NCI-H226 (cell line): Measurements from ENCODE around the gene ARPC1B.
"Not testable (repeated sequence)": the region's sequence is repeated elsewhere in the genome, so short reads cannot be mapped to it uniquely, and the experiment has no call there.

Experiments
- DNase-seq: peaks from one replicate; pipeline ENCODE4 v3.0.0-alpha.2; 2015

Gene ARPC1B

DNA sequence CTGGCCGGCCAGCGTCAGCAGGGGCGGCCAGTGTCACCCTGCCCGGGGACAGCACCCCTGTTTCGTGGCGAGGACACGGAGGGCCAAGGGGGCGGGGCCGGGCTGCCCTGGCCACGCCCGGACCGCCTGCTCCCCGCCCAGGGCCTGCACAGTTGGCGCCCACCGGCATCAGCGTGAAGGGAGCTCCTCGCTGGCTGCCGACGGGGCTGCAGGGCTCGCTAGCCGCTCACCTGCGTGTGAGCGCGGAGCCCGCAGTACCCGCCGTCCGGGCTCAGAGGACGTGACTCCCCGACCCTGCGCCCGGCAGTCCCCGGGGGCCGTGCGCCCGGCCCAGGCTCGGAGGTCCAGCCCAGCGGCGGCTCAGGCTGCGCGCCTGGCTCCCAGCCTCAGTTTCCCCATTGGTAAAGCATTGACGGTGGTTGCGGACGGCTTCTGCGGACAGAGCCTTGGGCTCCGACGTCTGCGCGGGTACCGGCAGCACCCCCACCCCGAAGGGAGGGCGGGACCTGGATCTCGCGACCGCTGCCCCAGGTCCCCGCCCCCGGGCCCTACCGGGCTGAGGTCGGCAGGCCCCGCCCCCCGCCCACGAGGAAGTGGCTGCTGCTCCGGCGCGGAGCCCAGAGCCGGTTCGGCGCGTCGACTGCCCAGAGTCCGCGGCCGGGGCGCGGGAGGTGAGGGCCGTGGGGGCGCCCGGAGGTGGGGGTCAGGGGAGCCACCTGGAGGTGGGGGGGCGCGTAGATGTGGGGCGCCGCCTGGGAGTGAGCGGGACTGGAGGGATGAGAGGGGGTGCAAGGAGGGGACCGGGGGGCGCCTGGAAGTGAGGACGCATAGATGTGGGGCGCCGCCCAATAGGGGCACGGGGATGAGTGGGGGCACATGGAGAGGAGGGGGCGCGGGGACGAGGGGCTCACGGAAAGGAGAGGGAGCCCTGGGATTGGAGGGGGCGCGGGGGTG is at the start of gene ARPC1B:
Gene ARPC1B (plus strand): TSS at position 620 of the 954 bp plus-strand sequence. CDS start 10,985 bp downstream, outside the sequence.
- peak; percentile 77 for DNase-seq

GRCh38 chr7:99325001-99325493 is 49.5 kb upstream of the ARPC1B start:
- DNase-seq, result no peak

DNA sequence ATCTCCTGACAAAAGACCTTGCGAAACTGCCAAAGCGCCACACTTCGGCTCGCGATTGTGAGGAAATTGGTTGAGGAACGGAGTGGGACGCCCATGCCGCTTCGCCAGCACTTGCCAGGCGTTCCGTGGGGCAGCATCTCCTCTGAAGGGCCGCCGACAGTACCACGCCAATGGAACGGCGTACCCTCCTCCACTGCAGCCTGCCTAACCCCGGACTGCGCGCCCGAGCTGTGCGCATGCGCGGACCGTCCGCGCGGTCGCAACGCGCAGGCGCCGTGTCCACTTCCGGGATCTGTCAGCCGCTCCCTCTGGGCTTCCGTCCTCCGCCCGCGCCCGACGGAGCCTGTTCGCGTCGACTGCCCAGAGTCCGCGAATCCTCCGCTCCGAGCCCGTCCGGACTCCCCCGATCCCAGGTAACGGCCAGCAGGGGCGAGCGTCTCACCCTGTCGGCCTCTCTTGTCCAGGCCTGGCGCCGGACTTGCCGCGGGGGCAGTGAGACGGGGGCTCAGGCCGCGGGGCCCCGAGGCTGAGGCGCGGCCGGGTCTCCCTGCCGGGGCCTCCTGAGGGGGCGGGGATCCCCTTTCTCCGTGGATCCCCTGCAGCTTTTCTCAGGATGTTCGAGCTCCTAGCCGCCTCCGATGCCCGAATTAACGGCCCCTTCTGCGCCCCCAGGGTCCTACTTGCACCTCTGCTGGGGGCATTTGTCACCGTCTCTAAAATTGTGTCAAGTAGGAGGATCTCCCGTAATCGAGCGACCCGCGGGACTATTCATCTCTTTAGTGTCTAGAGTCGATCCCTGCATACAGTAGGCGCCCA is 48.7 kb upstream of the ARPC1B start, which contains the start of gene ARPC1A:
Gene ARPC1A (plus strand): TSS at position 307 of the 816 bp plus-strand sequence. CDS start 7,456 bp downstream, outside the sequence.
- DNase-seq, result peak; percentile 86

- no peak for DNase-seq
These were observed 48.1 kb upstream of the ARPC1B start for GRCh38 chr7:99326408-99326782.

DNA sequence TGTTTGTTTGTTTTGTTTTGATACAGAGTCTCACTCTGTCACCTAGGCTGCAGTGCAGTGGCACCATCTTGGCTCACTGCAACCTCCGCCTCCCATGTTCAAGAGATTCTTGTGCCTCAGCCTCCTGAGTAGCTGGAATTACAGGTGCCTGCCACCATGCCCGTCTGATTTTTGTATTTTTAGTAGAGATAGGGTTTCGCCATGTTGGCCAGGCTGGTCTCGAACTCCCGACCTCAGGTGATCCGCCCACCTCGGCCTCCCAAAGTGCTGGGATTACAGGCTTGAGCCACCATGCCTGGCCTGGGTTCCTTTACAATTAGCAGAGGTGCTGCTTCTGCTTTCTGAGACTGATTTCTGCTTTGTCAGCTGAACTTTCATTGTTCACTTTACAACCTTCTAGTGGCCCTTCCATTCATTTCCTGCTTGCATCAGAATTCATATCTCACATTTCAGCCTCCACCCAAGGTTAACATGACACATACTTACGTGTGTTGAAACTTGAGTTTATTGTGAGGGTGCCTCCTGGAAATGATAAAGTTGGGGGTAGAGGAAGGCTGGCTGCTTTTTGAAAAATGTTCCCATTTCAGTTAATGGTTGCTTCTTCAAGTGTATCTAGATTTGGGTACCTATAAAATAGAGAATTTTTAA is 44.1 kb upstream of the ARPC1B start:
- peak; percentile 89 for DNase-seq

GRCh38 chr7:99331002-99331401 is 43.5 kb upstream of the ARPC1B start:
- DNase-seq, result no peak

DNA sequence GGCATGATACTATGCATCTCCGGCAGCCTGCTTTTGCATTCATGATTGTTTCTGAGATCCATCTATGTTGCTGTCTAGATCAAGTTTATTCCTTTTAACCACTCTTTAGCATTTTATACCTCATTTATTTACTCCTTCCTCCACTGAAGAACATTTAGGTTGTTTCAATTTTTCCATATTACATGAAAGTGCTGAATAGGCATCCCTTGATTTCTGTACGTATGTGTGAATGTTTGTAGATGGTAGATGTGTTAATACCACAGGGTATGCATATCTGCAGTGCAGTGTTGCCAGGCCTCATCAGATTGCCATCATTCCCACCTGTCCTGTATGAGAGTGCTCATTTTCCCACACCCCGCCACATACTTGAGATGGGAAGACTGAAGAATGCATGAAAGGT is 34.9 kb upstream of the ARPC1B start:
- DNase-seq, result no peak

DNA sequence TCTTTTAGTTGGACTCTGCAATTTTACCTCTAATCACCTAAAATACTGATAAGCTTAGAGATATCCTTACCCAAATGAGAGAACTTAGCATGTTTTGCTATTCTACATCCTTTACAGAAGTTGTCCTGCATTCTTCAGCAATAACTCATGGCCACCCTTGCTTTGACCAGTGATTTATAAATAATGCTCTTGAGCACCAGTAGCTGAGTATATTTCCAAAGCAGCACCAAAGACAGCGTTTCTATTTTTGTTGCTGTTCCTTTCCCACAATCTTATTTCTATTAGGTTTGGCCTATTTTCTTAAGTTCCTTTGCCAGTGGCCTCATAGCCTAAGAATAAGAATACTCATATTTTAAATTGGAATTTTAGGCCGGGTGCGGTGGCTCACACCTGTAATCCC is 33.9 kb upstream of the ARPC1B start:
- DNase-seq, result no peak

DNA sequence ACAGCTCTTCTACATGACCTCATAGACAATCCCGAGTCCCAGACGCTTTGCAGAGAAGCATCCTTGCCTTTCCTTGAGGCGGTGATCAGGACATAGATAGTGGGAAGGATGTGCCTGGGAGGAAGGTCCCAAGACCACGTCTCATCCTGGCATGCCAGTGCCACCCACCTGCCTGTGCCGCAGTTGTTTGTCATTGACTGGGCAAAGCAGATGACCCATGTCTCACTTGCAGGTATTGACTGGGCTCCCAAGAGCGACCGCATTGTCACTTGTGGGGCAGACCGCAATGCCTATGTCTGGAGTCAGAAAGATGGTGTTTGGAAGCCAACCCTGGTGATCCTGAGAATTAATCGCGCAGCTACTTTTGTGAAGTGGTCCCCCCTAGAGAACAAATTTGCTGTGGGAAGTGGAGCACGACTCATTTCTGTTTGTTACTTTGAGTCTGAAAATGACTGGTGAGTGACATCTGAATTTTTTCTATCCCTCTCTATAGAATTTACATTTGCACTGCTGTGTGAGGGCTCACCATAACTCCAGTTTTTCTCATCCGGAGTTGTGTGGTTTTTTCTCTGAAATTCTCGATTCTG is 30.4 kb upstream of the ARPC1B start:
- no peak for DNase-seq

DNA sequence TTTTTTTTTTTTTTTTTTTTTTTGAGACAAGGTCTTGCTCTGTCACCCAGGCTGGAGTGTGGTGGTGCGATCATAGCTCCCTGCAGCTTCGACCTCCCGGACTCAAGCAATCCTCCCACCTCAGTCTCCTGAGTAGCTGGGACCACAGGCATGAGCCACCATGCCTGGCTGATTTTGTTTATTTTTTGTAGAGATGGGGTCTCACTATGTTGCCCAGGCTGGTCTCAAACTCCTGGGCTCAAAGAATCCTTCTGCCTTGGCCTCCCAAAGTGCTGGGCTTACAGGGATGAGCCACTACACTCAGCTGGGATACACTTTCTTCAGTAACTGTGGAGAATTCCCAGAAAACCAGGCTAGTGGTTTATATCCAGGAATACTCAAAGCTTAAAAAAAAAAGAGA is 23.9 kb upstream of the ARPC1B start:
- DNase-seq, result not testable (repeated sequence)

- DNase-seq, result no peak
These were observed 22.3 kb upstream of the ARPC1B start for GRCh38 chr7:99352247-99352646.

DNA sequence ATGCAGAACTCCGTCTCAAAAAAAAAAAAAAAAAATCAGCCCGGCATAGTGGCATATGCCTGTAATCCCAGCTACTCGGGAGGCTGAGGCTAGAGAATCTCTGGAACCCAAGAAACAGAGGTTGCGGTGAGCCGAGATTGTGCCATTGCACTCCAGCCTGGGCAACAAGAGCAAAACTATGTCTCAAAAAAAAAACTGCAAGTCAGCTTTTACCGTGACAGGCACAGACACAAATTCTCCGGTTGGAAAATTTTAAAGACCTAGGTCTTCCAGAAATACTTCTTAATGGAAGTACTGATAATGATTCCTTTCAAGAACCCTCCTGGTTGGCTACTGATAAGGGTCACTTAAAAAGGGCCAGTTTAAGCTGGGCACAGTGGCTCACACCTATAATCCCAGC is 19.4 kb upstream of the ARPC1B start:
- no peak for DNase-seq

DNA sequence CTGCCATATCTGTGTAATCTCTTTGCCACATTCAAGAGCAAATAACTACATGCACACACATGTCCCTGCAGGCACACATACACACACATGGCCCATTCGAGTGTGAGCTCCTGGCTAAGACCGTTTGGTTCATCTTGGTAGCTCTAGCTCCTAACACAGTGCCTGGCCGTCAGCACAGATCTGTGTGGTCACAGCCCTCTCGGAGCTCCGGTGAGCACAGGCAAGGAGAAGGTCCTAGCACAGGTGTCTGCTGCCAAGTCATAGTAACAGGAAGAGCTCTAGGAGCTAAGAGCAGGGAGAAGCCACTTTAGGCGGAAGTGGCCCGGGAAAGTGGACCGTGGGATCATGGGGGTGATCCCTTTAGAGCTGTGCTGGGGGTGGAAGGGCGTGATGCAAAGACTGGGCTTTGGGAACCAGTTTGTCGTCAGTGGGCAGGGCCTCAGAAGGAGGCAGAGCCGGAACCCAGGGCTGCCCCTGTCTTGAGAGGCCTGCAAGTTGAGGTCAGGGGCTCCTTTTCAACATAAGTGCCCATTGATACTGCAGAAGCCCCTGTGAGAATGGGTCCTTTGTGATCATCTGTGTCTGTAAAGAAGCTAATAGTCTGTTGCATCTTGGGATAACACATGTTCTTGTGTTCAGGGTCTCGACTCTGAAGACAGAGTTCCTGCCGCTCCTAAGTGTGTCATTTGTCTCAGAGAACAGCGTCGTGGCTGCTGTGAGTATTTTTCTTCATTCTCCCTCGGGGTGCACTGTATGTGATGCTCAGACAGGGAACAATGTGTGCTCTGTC is 16.6 kb upstream of the ARPC1B start:
- no peak for DNase-seq

- DNase-seq, result not testable (repeated sequence)
These were observed 16.0 kb upstream of the ARPC1B start for GRCh38 chr7:99358521-99358920.

DNA sequence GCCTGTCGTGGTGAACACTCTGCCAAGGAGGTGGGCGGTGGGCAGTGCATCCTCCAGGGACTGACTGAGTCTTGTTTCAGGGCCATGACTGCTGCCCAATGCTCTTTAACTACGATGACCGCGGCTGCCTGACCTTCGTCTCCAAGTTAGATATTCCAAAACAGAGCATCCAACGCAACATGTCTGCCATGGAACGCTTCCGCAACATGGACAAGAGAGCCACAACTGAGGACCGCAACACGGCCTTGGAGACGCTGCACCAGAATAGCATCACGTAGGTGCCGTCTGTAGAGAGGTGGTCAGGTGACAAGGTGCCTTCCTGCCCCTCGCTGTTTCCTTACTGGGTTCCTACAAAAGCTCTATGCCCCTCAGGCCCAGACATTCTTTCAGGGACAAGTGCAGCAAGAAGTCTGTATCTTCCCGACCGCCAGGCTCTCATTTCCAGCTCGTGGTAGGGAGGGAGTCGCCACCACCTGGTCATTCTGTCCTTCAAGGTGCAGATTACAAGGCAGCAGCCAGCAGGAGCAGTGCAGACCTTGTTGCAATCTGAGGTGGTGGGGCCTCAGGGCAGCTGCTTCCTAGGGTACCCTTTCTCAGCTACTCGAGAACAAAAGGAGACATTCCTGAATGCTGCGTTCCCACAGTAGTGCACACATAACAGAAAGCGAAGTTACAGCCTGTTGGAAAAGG is 14.9 kb upstream of the ARPC1B start:
- DNase-seq, result no peak

- peak; percentile 82 for DNase-seq
These were observed 11.7 kb upstream of the ARPC1B start for GRCh38 chr7:99362801-99363200.

DNA sequence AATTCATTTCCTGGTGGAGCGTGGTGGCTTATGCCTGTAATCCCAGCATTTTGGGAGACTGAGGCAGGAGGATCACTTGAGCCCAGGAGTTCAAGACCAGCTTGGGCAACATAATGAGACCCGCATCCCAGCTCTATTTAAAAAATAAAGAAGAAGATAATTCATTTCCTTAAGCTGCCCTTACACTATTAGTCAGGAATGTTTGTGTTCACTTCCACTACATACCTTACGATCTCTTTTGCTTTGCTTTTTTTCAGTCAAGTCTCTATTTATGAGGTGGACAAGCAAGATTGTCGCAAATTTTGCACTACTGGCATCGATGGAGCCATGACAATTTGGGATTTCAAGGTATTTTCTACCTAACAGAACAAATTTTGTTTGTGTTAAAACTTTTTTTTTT is 11.2 kb upstream of the ARPC1B start:
- DNase-seq, result no peak

GRCh38 chr7:99365318-99366141 is 9.0 kb upstream of the ARPC1B start:
- DNase-seq, result peak; percentile 26

GRCh38 chr7:99366646-99367045 is 7.9 kb upstream of the ARPC1B start:
- DNase-seq, result no peak

- DNase-seq, result no peak
These were observed 5.7 kb upstream of the ARPC1B start for GRCh38 chr7:99368750-99369389.
